Heart left ventricle (tissue), 16 donors: ENCODE results near the gene XYLT2. TPM values are rescaled to one million over a fixed set of nuclear protein-coding genes. Genes with fewer than 3 reads are reported as not detected.

ENCODE experiments used
- ATAC-seq, 4 donors: fragments of 200-7000 bp; cut with Tn5 transposase; one replicate each; pipeline ENCODE4 v1.9.1; 2020 to 2022; ENCODE audit warnings: moderate library complexity in 4 of 4, mild to moderate bottlenecking in 3 of 4, moderate number of reproducible peaks in 1 of 4
- DNase-seq, 5 donors: peaks; one replicate each; pipeline ENCODE4 v3.0.0-alpha.2; 2020
- H3K27ac ChIP-seq, 12 donors: fragments of 200-600 bp; sonication (generic) in 4 of 12; one replicate each; pipeline versions ENCODE4 v1.5.0 to v1.8.0; 2016 to 2022; ENCODE audit warnings: mild to moderate bottlenecking in 2 of 12
- H3K27me3 ChIP-seq, 9 donors: fragments of 200-600 bp; sonication (generic) in 2 of 9; one replicate each; pipeline versions ENCODE4 v1.5.1 to v1.8.0; 2016 to 2022; ENCODE audit warnings: mild to moderate bottlenecking in 3 of 9
- H3K36me3 ChIP-seq, 9 donors: fragments of 200-600 bp; sonication (generic) in 2 of 9; one replicate each; pipeline versions ENCODE4 v1.5.0 to v1.8.0; 2018 to 2022; ENCODE audit warnings: mild to moderate bottlenecking in 2 of 9
- H3K4me1 ChIP-seq, 12 donors: fragments of 200-600 bp; sonication (generic) in 4 of 12; one replicate each; pipeline versions ENCODE4 v1.5.0 to v1.8.0; 2016 to 2022; ENCODE audit warnings: mild to moderate bottlenecking in 3 of 12
- H3K4me3 ChIP-seq, 12 donors: fragments of 200-600 bp; sonication (generic) in 4 of 12; one replicate each; pipeline versions ENCODE4 v1.5.0 to v1.8.0; 2017 to 2022; ENCODE audit warnings: mild to moderate bottlenecking in 9 of 12, moderate library complexity in 4 of 12
- H3K9me3 ChIP-seq, 12 donors: fragments of 200-600 bp; sonication (generic) in 4 of 12; one replicate each; pipeline versions ENCODE4 v1.5.0 to v1.8.0; 2016 to 2022; ENCODE audit warnings: mild to moderate bottlenecking in 1 of 12
- CTCF ChIP-seq, 12 donors: fragments of 200-600 bp; sonication (generic) in 4 of 12; IDR thresholded peaks; one replicate each; pipeline versions ENCODE4 v1.5.0 to v1.8.0; 2018 to 2022; ENCODE audit warnings: antibody characterized with exemption in 12 of 12, mild to moderate bottlenecking in 5 of 12
- POLR2A ChIP-seq, 2 donors: fragments of 450-650 bp; IDR thresholded peaks; one replicate each; pipeline ENCODE4 v1.6.1; 2017; ENCODE audit warnings: antibody characterized with exemption in 2 of 2, mild to moderate bottlenecking in 2 of 2, moderate library complexity in 2 of 2
- WGBS, 4 donors: extraction: QIAGEN DNeasy Blood & Tissue Kit in 2 of 4; methylation state at CpG; one replicate each; pipeline versions ENCODE4 v1.1.5 to v1.1.7; 2013 to 2018; 5-methylcytosine and 5-hydroxymethylcytosine counted together
- intact Hi-C, 10 donors: fragments of 100-400 bp; cut with DNase I; formaldehyde crosslinking; loops; one replicate each; pipeline versions ENCODE4 v1.11.1 to v1.14.2; 2022
- polyA plus RNA-seq, 2 donors: library from polyadenylated mRNA; stranded (reverse); fragments of 200-250 nt; gene quantifications; one replicate each; pipeline ENCODE4 v1.2.3, GENCODE V29; 2013
- total RNA-seq, 9 donors: library from RNA; depleted of rRNA in 2 of 9; stranded (reverse); fragments of >200 nt in 2 of 9; fragmentation: NEBNext Ultra II Directional in 3 of 9; extraction: Animal tissue kit (Norgen Biotek cat#: 25700) in 3 of 9; gene quantifications; one replicate each; pipeline versions ENCODE4 v1.1.0 to v1.2.4, GENCODE V29; 2016 to 2023
- donor health status: ischemic (EF 13 %, LVEDD 7.1; RV severe dilation, severe dysfunction).
- donor health status: healthy with polysubstance abuse.
- donor health status: DM: no; HTN: yes; CAD: no.
- donor health status: DM: no; HTN: no; CAD: no.
- donor health status: ischemic (EF 25% LVEDD 6.9; RV normal size, moderate dysfunction).
- donor health status: ischemic (EF 25% LVEDD 5.7; RV mildly dilated, moderate dysfunction).
- donor health status: healthy.
- donor health status: DM: yes; HTN: yes; CAD: no.
- donor health status: ischemic (EF 35%, LVEDD 5.7; RV mildly dilated, moderate dysfunction).
- donor health status: nonischemic (EF 11% LVEDD 7.7; RV severe dilation, severe dysfunction).
- donor health status: DM: yes; HTN: yes; CAD: no.
- donor health status: PGD.
- donor health status: ischemic (EF 29% LVEDD 5.4; RV normal size, mild dysfunction).
- donor health status: nonischemic (EF 23%, LVEDD 6.1; RV moderate dilation, normal function).

The XYLT2 gene
- total and polyA plus RNA-seq, 11 donors: 9.5 to 19.2 (median 13.3) TPM

GRCh38 chr17:50303596-50303995, 42.3 kb upstream of the XYLT2 start:
- 85 to 92% (median 89%) methylated on average over 4 of the region's 4 CpGs for WGBS, 4 donors
- ATAC-seq: no peak
- peaks cover 0 to 4% (median 0%) of the 10 kb centered on the region in 9 donors for H3K27me3 ChIP-seq
- no peak overlapping the region for H3K4me3 ChIP-seq
- intact Hi-C loops: no loop called here
- TF ChIP-seq POLR2A (IDR thresholded peaks at IDR 0.05): no peak
- TF ChIP-seq CTCF (IDR thresholded peaks at IDR 0.05): no peak
- H3K4me1 ChIP-seq: peaks cover 0 to 10% (median 2%) of the 10 kb centered on the region in 12 donors
- H3K27ac ChIP-seq: no peak overlapping the region
- H3K36me3 ChIP-seq: no peaks in the 10 kb centered on the region
- no peak for DNase-seq
- no peaks in the 10 kb centered on the region for H3K9me3 ChIP-seq

- peaks cover 0 to 10% (median 2%) of the 10 kb centered on the region in 12 donors for H3K4me1 ChIP-seq
- DNase-seq: no peak
- H3K27ac ChIP-seq: no peak overlapping the region
- peaks cover 0 to 4% (median 0%) of the 10 kb centered on the region in 9 donors for H3K27me3 ChIP-seq
- TF ChIP-seq POLR2A (IDR thresholded peaks at IDR 0.05) (no peak), CTCF (IDR thresholded peaks at IDR 0.05) (no peak)
- no peaks in the 10 kb centered on the region for H3K36me3 ChIP-seq
- 43 to 54% (median 49%) methylated on average over 7 of the region's 7 CpGs for WGBS, 4 donors
- intact Hi-C loops: loop anchor here in 1 of 10 donors (2.0 kb wide), 1 partner anchor 104 kb away; the partner anchor contains the start of gene COL1A1
- no peaks in the 10 kb centered on the region for H3K9me3 ChIP-seq
- no peak overlapping the region for H3K4me3 ChIP-seq
- ATAC-seq: peak in 3 of 4 donors; percentile 18 to 31 (median 22)
These were observed 41.0 kb upstream of the XYLT2 start for GRCh38 chr17:50304781-50305404.

- H3K4me3 ChIP-seq: no peak overlapping the region
- H3K9me3 ChIP-seq: no peaks in the 10 kb centered on the region
- intact Hi-C loops: no loop called here
- no peak overlapping the region for H3K27ac ChIP-seq
- peaks cover 0 to 15% (median 4%) of the 10 kb centered on the region in 9 donors for H3K27me3 ChIP-seq
- peaks cover 0 to 10% (median 2%) of the 10 kb centered on the region in 12 donors for H3K4me1 ChIP-seq
- 85 to 93% (median 90%) methylated on average over 4 of the region's 4 CpGs for WGBS, 4 donors
- H3K36me3 ChIP-seq: no peaks in the 10 kb centered on the region
- TF ChIP-seq CTCF (IDR thresholded peaks at IDR 0.05): no peak
- TF ChIP-seq POLR2A (IDR thresholded peaks at IDR 0.05): no peak
- ATAC-seq: no peak
- DNase-seq: no peak
These were observed 38.3 kb upstream of the XYLT2 start for GRCh38 chr17:50307654-50308053.

- WGBS, 4 donors: 82 to 90% (median 89%) methylated on average over 4 of the region's 4 CpGs
- TF ChIP-seq CTCF (IDR thresholded peaks at IDR 0.05) (no peak), POLR2A (IDR thresholded peaks at IDR 0.05) (no peak)
- peaks cover 0 to 21% (median 4%) of the 10 kb centered on the region in 9 donors for H3K27me3 ChIP-seq
- intact Hi-C loops: no loop called here
- peaks cover 0 to 10% (median 2%) of the 10 kb centered on the region in 12 donors for H3K4me1 ChIP-seq
- no peak for DNase-seq
- no peak overlapping the region for H3K4me3 ChIP-seq
- no peak for ATAC-seq
- no peak overlapping the region for H3K27ac ChIP-seq
- H3K36me3 ChIP-seq: no peaks in the 10 kb centered on the region
- no peaks in the 10 kb centered on the region for H3K9me3 ChIP-seq
These were observed 37.3 kb upstream of the XYLT2 start for GRCh38 chr17:50308666-50309065.
